ENCODE data around the gene HMGCLL1.

DNA sequence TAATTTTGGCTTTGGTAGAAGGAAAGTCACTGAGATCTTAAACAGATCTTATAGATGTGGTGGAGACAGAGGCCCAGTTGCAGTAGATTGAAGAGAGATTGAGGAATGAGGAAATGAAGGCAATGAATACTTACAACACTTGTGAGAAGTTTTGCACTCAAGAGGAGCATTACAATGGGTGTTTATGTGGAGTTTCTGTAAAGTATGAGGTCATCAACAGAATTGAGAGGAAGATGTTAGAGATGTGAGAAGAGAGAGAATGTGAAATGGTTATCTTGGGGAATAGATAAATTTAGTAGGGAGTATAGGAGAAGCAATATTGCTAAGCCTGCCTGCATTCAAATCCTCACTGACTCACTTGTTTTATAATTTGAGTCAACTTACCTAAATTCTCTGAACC is 168.3 kb downstream of the HMGCLL1 start:
- TF ChIP-seq, protein P1, sequence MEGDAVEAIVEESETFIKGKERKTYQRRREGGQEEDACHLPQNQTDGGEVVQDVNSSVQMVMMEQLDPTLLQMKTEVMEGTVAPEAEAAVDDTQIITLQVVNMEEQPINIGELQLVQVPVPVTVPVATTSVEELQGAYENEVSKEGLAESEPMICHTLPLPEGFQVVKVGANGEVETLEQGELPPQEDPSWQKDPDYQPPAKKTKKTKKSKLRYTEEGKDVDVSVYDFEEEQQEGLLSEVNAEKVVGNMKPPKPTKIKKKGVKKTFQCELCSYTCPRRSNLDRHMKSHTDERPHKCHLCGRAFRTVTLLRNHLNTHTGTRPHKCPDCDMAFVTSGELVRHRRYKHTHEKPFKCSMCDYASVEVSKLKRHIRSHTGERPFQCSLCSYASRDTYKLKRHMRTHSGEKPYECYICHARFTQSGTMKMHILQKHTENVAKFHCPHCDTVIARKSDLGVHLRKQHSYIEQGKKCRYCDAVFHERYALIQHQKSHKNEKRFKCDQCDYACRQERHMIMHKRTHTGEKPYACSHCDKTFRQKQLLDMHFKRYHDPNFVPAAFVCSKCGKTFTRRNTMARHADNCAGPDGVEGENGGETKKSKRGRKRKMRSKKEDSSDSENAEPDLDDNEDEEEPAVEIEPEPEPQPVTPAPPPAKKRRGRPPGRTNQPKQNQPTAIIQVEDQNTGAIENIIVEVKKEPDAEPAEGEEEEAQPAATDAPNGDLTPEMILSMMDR (IDR thresholded peaks at IDR 0.05): no peak
- no peak for TF ChIP-seq POLR2AphosphoS5 (IDR thresholded peaks at IDR 0.05)

Data from prostate gland (tissue), 2 donors.